SK-N-SH treated with all-trans-retinoic acid at 6 μM for 48 hours (cell line): ENCODE measurements around the gene KANK3.

ENCODE experiments used
- ATAC-seq: fragments of 200-7000 bp; cut with Tn5 transposase; 3 replicates; pipeline ENCODE4 v1.9.1; 2020; ENCODE audit warnings: mild to moderate bottlenecking, moderate library complexity
- ARNTL ChIP-seq: fragments of 450-650 bp; formaldehyde crosslinking; IDR thresholded peaks from 2 replicates; pipeline ENCODE4 v1.5.0; 2020; ENCODE audit warnings: low read depth, mild to moderate bottlenecking, moderate library complexity, borderline replicate concordance
- BACH2 ChIP-seq: fragments of 250-450 bp; sonication (Bioruptor Pico); IDR thresholded peaks from 2 replicates; pipeline ENCODE4 v1.9.0; 2021; ENCODE audit warnings: mild to moderate bottlenecking, borderline replicate concordance
- CSDC2 ChIP-seq: fragments of 250-450 bp; sonication (Bioruptor Pico); IDR thresholded peaks from 2 replicates; pipeline ENCODE4 v1.5.0; 2020; ENCODE audit warnings: mild to moderate bottlenecking, moderate library complexity
- CSRNP3 ChIP-seq: fragments of 250-450 bp; sonication (Bioruptor Pico); IDR thresholded peaks from 2 replicates; pipeline ENCODE4 v1.5.1; 2021; ENCODE audit warnings: mild to moderate bottlenecking, moderate library complexity
- ESRRG ChIP-seq: fragments of 250-450 bp; sonication (Bioruptor Pico); IDR thresholded peaks from 2 replicates; pipeline ENCODE4 v1.6.1; 2021; ENCODE audit warnings: mild to moderate bottlenecking
- GLIS3 ChIP-seq: fragments of 250-450 bp; sonication (Bioruptor Pico); IDR thresholded peaks from 2 replicates; pipeline ENCODE4 v1.5.0; 2020; ENCODE audit warnings: mild to moderate bottlenecking, moderate library complexity
- ISL1 ChIP-seq: fragments of 250-450 bp; sonication (Bioruptor Pico); IDR thresholded peaks from 2 replicates; pipeline ENCODE4 v2.1.2; 2022; ENCODE audit warnings: mild to moderate bottlenecking, moderate library complexity
- OSR1 ChIP-seq: fragments of 250-450 bp; sonication (Bioruptor Pico); IDR thresholded peaks from 2 replicates; pipeline ENCODE4 v1.8.0; 2022; ENCODE audit warnings: moderate library complexity, mild to moderate bottlenecking, inconsistent platforms
- PATZ1 ChIP-seq: fragments of 250-450 bp; sonication (Bioruptor Pico); IDR thresholded peaks from 2 replicates; pipeline ENCODE4 v1.8.0; 2020; ENCODE audit warnings: mild to moderate bottlenecking, moderate library complexity, borderline replicate concordance
- PPARA ChIP-seq: fragments of 250-450 bp; sonication (Bioruptor Pico); IDR thresholded peaks from 2 replicates; pipeline ENCODE4 v1.5.0; 2020; ENCODE audit warnings: mild to moderate bottlenecking, borderline replicate concordance
- RARB ChIP-seq: fragments of 250-450 bp; sonication (Bioruptor Pico); IDR thresholded peaks from 2 replicates; pipeline ENCODE4 v1.8.0; 2021; ENCODE audit warnings: mild to moderate bottlenecking, moderate library complexity
- SNAI2 ChIP-seq: fragments of 250-450 bp; sonication (Bioruptor Pico); IDR thresholded peaks from 2 replicates; pipeline ENCODE4 v1.5.0; 2020; ENCODE audit warnings: mild to moderate bottlenecking, moderate library complexity
- TCF4 ChIP-seq: fragments of 250-450 bp; sonication (Bioruptor Pico); IDR thresholded peaks from 2 replicates; pipeline ENCODE4 v1.8.0; 2021; ENCODE audit warnings: mild to moderate bottlenecking, moderate library complexity, borderline replicate concordance
- TSHZ2 ChIP-seq: fragments of 250-450 bp; sonication (Bioruptor Pico); IDR thresholded peaks from 2 replicates; pipeline ENCODE4 v1.5.0; 2020; ENCODE audit warnings: mild to moderate bottlenecking, moderate library complexity
- ZC3H10 ChIP-seq: fragments of 250-450 bp; sonication (Bioruptor Pico); IDR thresholded peaks from 2 replicates; pipeline ENCODE4 v1.5.1; 2021; ENCODE audit warnings: mild to moderate bottlenecking, moderate library complexity
- ZFP3 ChIP-seq: fragments of 250-450 bp; sonication (Bioruptor Pico); IDR thresholded peaks from 2 replicates; pipeline ENCODE4 v1.5.0; 2020; ENCODE audit warnings: mild to moderate bottlenecking, moderate library complexity
- ZFP30 ChIP-seq: fragments of 450-650 bp; formaldehyde crosslinking; IDR thresholded peaks from 2 replicates; pipeline ENCODE4 v1.5.0; 2022; ENCODE audit warnings: mild to moderate bottlenecking, moderate library complexity
- ZNF565 ChIP-seq: fragments of 450-650 bp; formaldehyde crosslinking; conservative IDR thresholded peaks from 2 replicates; pipeline ENCODE4 v1.5.0; 2020; ENCODE audit warnings: low read depth, mild to moderate bottlenecking, moderate library complexity
- ZNF70 ChIP-seq: fragments of 450-650 bp; formaldehyde crosslinking; IDR thresholded peaks from 2 replicates; pipeline ENCODE4 v1.5.0; 2020; ENCODE audit warnings: mild to moderate bottlenecking, moderate library complexity
- ZNF8 ChIP-seq: fragments of 450-650 bp; formaldehyde crosslinking; IDR thresholded peaks from 2 replicates; pipeline ENCODE4 v1.5.0; 2020; ENCODE audit warnings: mild to moderate bottlenecking, moderate library complexity
- TF ChIP-seq, protein P1 (sequence below): fragments of 250-450 bp; sonication (Bioruptor Pico); IDR thresholded peaks from 2 replicates; pipeline ENCODE4 v1.5.1; 2020; ENCODE audit warnings: low read depth, mild to moderate bottlenecking, moderate library complexity

KANK3 gene

GRCh38 chr19:8373867-8374813 lies 31.1 kb upstream of the KANK3 start:
- no peak for TF ChIP-seq ZFP3
- TF ChIP-seq ARNTL (CRISPR knock-in tag) = no peak
- no peak for TF ChIP-seq TSHZ2 (CRISPR knock-in tag)
- TF ChIP-seq CSRNP3 (CRISPR knock-in tag) = no peak
- no peak for TF ChIP-seq SNAI2 (CRISPR knock-in tag)
- no peak for TF ChIP-seq TCF4 (CRISPR knock-in tag)
- no peak for TF ChIP-seq PATZ1 (CRISPR knock-in tag)
- TF ChIP-seq BACH2 (CRISPR knock-in tag) = no peak
- TF ChIP-seq ISL1 = no peak
- no peak for TF ChIP-seq ZFP30 (CRISPR knock-in tag)
- no peak for TF ChIP-seq CSDC2 (CRISPR knock-in tag)
- no peak for TF ChIP-seq ZNF70
- TF ChIP-seq ZNF565 (CRISPR knock-in tag) = no peak
- ATAC-seq = no peak; the same call in 2 of the 3 replicates

GRCh38 chr19:8371011-8371804 lies 28.1 kb upstream of the KANK3 start:
- ATAC-seq = no peak
- TF ChIP-seq PATZ1 (CRISPR knock-in tag) = no peak
- TF ChIP-seq ESRRG = no peak
- TF ChIP-seq GLIS3 (CRISPR knock-in tag) = no peak
- no peak for TF ChIP-seq TCF4 (CRISPR knock-in tag)
- no peak for TF ChIP-seq PPARA
- no peak for TF ChIP-seq ISL1
- no peak for TF ChIP-seq RARB (CRISPR knock-in tag)
- no peak for TF ChIP-seq ZNF8 (CRISPR knock-in tag)
- TF ChIP-seq, protein P1, sequence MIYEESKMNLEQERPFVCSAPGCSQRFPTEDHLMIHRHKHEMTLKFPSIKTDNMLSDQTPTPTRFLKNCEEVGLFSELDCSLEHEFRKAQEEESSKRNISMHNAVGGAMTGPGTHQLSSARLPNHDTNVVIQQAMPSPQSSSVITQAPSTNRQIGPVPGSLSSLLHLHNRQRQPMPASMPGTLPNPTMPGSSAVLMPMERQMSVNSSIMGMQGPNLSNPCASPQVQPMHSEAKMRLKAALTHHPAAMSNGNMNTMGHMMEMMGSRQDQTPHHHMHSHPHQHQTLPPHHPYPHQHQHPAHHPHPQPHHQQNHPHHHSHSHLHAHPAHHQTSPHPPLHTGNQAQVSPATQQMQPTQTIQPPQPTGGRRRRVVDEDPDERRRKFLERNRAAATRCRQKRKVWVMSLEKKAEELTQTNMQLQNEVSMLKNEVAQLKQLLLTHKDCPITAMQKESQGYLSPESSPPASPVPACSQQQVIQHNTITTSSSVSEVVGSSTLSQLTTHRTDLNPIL (CRISPR knock-in tag) = no peak
- no peak for TF ChIP-seq ARNTL (CRISPR knock-in tag)
- no peak for TF ChIP-seq TSHZ2 (CRISPR knock-in tag)
- TF ChIP-seq ZC3H10 (CRISPR knock-in tag) = no peak
- no peak for TF ChIP-seq SNAI2 (CRISPR knock-in tag)
- no peak for TF ChIP-seq OSR1 (CRISPR knock-in tag)
